Measurements from ENCODE around the gene NECAB3. TPM values are rescaled to one million over a fixed set of nuclear protein-coding genes. Genes with fewer than 3 reads are reported as not detected.
A peak's percentile ranks its signal among the peaks of the same experiment; 100 is the strongest.

The NECAB3 gene
- 10 to 100 TPM; 11.0 to 14.8 TPM for total RNA-seq
- 10 to 100 TPM; 10.5 to 11.2 TPM for polyA plus RNA-seq

- DNase-seq (ENCODE audit: low spot score) = peak; percentile 89
These were observed at the start of gene NECAB3 for GRCh38 chr20:33674294-33675135. Gene NECAB3, minus strand, starts transcription at chr20:33674428. Its CDS starts 76 bp downstream, at chr20:33674352.

GRCh38 chr20:33721391-33722140, 47.3 kb upstream of the NECAB3 start:
- no peak overlapping the region for H3K4me3 ChIP-seq (ENCODE audit: low read depth in 1 of 3, low read length in 3 of 3)
- no peaks in the 10 kb centered on the region for H3K9me3 ChIP-seq (ENCODE audit: control insufficient read depth in 4 of 4, low read length in 3 of 4)
- WGBS = 95% methylated on average over 11 of the region's 11 CpGs
- no peak for DNase-seq (ENCODE audit: low spot score)
- no peaks in the 10 kb centered on the region for H3K27me3 ChIP-seq (ENCODE audit: control insufficient read depth in 4 of 4, insufficient read depth in 4 of 4, low read length in 3 of 4)
- H3K9ac ChIP-seq (ENCODE audit: low read depth in 1 of 2, low read length in 2 of 2) = no peak overlapping the region
- peaks cover 6 to 24% (median 15%) of the 10 kb centered on the region in 4 donors for H3K4me1 ChIP-seq (ENCODE audit: control insufficient read depth in 4 of 4, insufficient read depth in 4 of 4, low read length in 3 of 4)
- H3K36me3 ChIP-seq (ENCODE audit: control insufficient read depth in 4 of 4, insufficient read depth in 3 of 4, low read depth in 1 of 4, low read length in 3 of 4) = no peaks in the 10 kb centered on the region
- TF ChIP-seq HNF4A (conservative IDR thresholded peaks at IDR 0.05) (no peak), RAD21 (IDR thresholded peaks at IDR 0.05) (no peak), FOXA2 (IDR thresholded peaks at IDR 0.05) (no peak), RXRA (IDR thresholded peaks at IDR 0.05) (no peak), GABPA (IDR thresholded peaks at IDR 0.05 in 1 of 2, conservative IDR thresholded peaks at IDR 0.05 in 1 of 2) (no peak), ZBTB33 (IDR thresholded peaks at IDR 0.05) (no peak), FOXA1 (IDR thresholded peaks at IDR 0.05) (no peak), TAF1 (conservative IDR thresholded peaks at IDR 0.05) (no peak), EGR1 (IDR thresholded peaks at IDR 0.05; ENCODE audit: low read depth in 2 of 2) (no peak), HNF4G (IDR thresholded peaks at IDR 0.05) (no peak), ATF3 (IDR thresholded peaks at IDR 0.05) (no peak), CTCF (IDR thresholded peaks at IDR 0.05; ENCODE audit: low read depth, low read length, missing input control) (no peak), YY1 (IDR thresholded peaks at IDR 0.05) (no peak), SP1 (IDR thresholded peaks at IDR 0.05) (no peak)
- H3K27ac ChIP-seq (ENCODE audit: low read depth in 1 of 2, low read length in 2 of 2) = no peak overlapping the region

More at GRCh38 chr20:33674294-33675135, at the start of gene NECAB3:
- Histone ChIP-seq H3K4me1 (ENCODE audit: control insufficient read depth in 4 of 4, insufficient read depth in 4 of 4, low read length in 3 of 4) (peaks cover 7 to 23% (median 14%) of the 10 kb centered on the region in 4 donors), H3K9me3 (ENCODE audit: control insufficient read depth in 4 of 4, low read length in 3 of 4) (no peaks in the 10 kb centered on the region), H3K27me3 (ENCODE audit: control insufficient read depth in 4 of 4, insufficient read depth in 4 of 4, low read length in 3 of 4) (no peaks in the 10 kb centered on the region), H3K4me3 (ENCODE audit: low read depth in 1 of 3, low read length in 3 of 3) (peak within 1 kb of the TSS; percentile 65 to 82 (median 71)), H3K36me3 (ENCODE audit: control insufficient read depth in 4 of 4, insufficient read depth in 3 of 4, low read depth in 1 of 4, low read length in 3 of 4) (no peaks in the 10 kb centered on the region), H3K27ac (ENCODE audit: low read depth in 1 of 2, low read length in 2 of 2) (peak within 1 kb of the TSS in 1 of 2 donors; percentile 38), H3K9ac (ENCODE audit: low read depth in 1 of 2, low read length in 2 of 2) (peak within 1 kb of the TSS; percentile 61 to 66)
- TF ChIP-seq HNF4A (conservative IDR thresholded peaks at IDR 0.05) (peak in 1 of 2 donors; percentile 4), FOXA1 (IDR thresholded peaks at IDR 0.05) (no peak), GABPA (IDR thresholded peaks at IDR 0.05 in 1 of 2, conservative IDR thresholded peaks at IDR 0.05 in 1 of 2) (no peak), NR2F2 (IDR thresholded peaks at IDR 0.05) (peak; percentile 16), FOXA2 (IDR thresholded peaks at IDR 0.05) (no peak), JUND (IDR thresholded peaks at IDR 0.05) (no peak), RAD21 (IDR thresholded peaks at IDR 0.05) (no peak)
- WGBS = 8% methylated on average over 73 of the region's 73 CpGs
